GM23338 (cell line): ENCODE measurements around the gene NR2C2. TPM values are rescaled to one million over a fixed set of nuclear protein-coding genes. Genes with fewer than 3 reads are reported as not detected.
A peak's percentile ranks its signal among the peaks of the same experiment; 100 is the strongest.

Source experiments
- ATAC-seq: fragments of 200-7000 bp; cut with Tn5 transposase; 3 replicates; pipeline ENCODE4 v1.9.1; 2020
- DNase-seq: peaks from one replicate; pipeline ENCODE4 v3.0.0-alpha.2; 2015; ENCODE audit warnings: low spot score
- H2AFZ ChIP-seq: fragments of 200-600 bp; sonication (generic); 2 replicates; pipeline ENCODE4 v1.8.0; 2016; ENCODE audit warnings: antibody characterized with exemption, mild to moderate bottlenecking, moderate library complexity
- H3F3A ChIP-seq: fragments of 200-600 bp; sonication (generic); replicated peaks from 2 replicates; pipeline ENCODE4 v1.8.0; 2017; ENCODE audit warnings: antibody characterized with exemption, mixed run types, low read depth
- H3K27ac ChIP-seq: fragments of 200-600 bp; sonication (generic); 2 replicates; pipeline ENCODE4 v1.6.1; 2016; ENCODE audit warnings: low read depth
- H3K27me3 ChIP-seq: fragments of 200-600 bp; sonication (generic); 2 replicates; pipeline ENCODE4 v1.8.0; 2016; ENCODE audit warnings: mild to moderate bottlenecking, mixed run types, moderate library complexity; ENCODE audit not compliant: insufficient read depth
- H3K36me3 ChIP-seq: fragments of 200-600 bp; sonication (generic); 2 replicates; pipeline ENCODE4 v1.8.0; 2016; ENCODE audit warnings: mild to moderate bottlenecking; ENCODE audit not compliant: insufficient read depth
- H3K4me1 ChIP-seq: fragments of 200-600 bp; sonication (generic); 2 replicates; pipeline ENCODE4 v1.8.0; 2016; ENCODE audit warnings: mild to moderate bottlenecking, moderate library complexity; ENCODE audit not compliant: insufficient read depth
- H3K4me2 ChIP-seq: fragments of 200-600 bp; sonication (generic); 2 replicates; pipeline ENCODE4 v1.7.1; 2017; ENCODE audit warnings: mixed run types
- H3K4me3 ChIP-seq: fragments of 200-600 bp; sonication (generic); 2 replicates; pipeline ENCODE4 v1.6.1; 2016; ENCODE audit warnings: mixed run types
- H3K79me2 ChIP-seq: fragments of 200-600 bp; sonication (generic); replicated peaks from 2 replicates; pipeline ENCODE4 v1.8.0; 2017; ENCODE audit warnings: mild to moderate bottlenecking; ENCODE audit not compliant: insufficient read depth
- H3K9me2 ChIP-seq: fragments of 200-600 bp; sonication (generic); 2 replicates; pipeline ENCODE4 v1.8.0; 2017; ENCODE audit not compliant: insufficient read depth
- H4K20me1 ChIP-seq: fragments of 200-600 bp; sonication (generic); replicated peaks from 2 replicates; pipeline ENCODE4 v1.8.0; 2017; ENCODE audit warnings: mild to moderate bottlenecking; ENCODE audit not compliant: insufficient read depth
- H3K27ac Mint-ChIP-seq: 2 replicates; pipeline ENCODE4 v1.8.0; 2020; ENCODE audit warnings: inconsistent platforms, mild to moderate bottlenecking, moderate library complexity, mixed read lengths
- H3K27me3 Mint-ChIP-seq: 3 replicates; pipeline ENCODE4 v1.8.0; 2022; ENCODE audit warnings: low read depth, mild to moderate bottlenecking, moderate library complexity, mixed read lengths, inconsistent platforms; ENCODE audit not compliant: insufficient read depth, poor library complexity
- H3K36me3 Mint-ChIP-seq: 3 replicates; pipeline ENCODE4 v1.8.0; 2021; ENCODE audit warnings: low read depth, mild to moderate bottlenecking, inconsistent platforms, moderate library complexity, mixed read lengths
- H3K4me1 Mint-ChIP-seq: 3 replicates; pipeline ENCODE4 v1.8.0; 2020; ENCODE audit warnings: mild to moderate bottlenecking, inconsistent platforms, mixed read lengths
- H3K4me3 Mint-ChIP-seq: 3 replicates; pipeline ENCODE4 v1.8.0; 2021; ENCODE audit warnings: moderate library complexity, mild to moderate bottlenecking, inconsistent platforms, mixed read lengths
- H3K9me3 Mint-ChIP-seq: 3 replicates; pipeline ENCODE4 v1.8.0; 2020; ENCODE audit warnings: moderate library complexity, mild to moderate bottlenecking, inconsistent platforms, mixed read lengths
- CREB1 ChIP-seq: fragments of 250-450 bp; sonication (Bioruptor Pico); IDR thresholded peaks from 2 replicates; pipeline ENCODE4 v1.5.0; 2020; ENCODE audit warnings: low read depth, mild to moderate bottlenecking, moderate library complexity
- CTCF ChIP-seq, 2 experiments: fragments of 200-600 bp in 1 of 2; sonication (generic) in 1 of 2; conservative IDR thresholded peaks; 2 replicates each; pipeline versions ENCODE4 v1.5.1 to v1.6.1; 2016 to 2017; ENCODE audit warnings: antibody characterized with exemption in 2 of 2, low read depth in 2 of 2, mild to moderate bottlenecking in 2 of 2, moderate library complexity in 1 of 2
- JUNB ChIP-seq: IDR thresholded peaks from one replicate; pipeline ENCODE4 v1.6.1; 2016; ENCODE audit warnings: antibody characterized with exemption; ENCODE audit not compliant: unreplicated experiment
- NANOG ChIP-seq: IDR thresholded peaks from 2 replicates; pipeline ENCODE4 v1.6.1; 2016; ENCODE audit warnings: antibody characterized with exemption, borderline replicate concordance
- STAT1 ChIP-seq: IDR thresholded peaks from one replicate; pipeline ENCODE4 v1.6.1; 2016; ENCODE audit warnings: antibody characterized with exemption; ENCODE audit not compliant: unreplicated experiment
- ZNF114 ChIP-seq: fragments of 250-450 bp; sonication (Bioruptor Pico); IDR thresholded peaks from 2 replicates; pipeline ENCODE4 v1.5.0; 2020; ENCODE audit warnings: mild to moderate bottlenecking, moderate library complexity
- ZNF331 ChIP-seq: fragments of 250-450 bp; sonication (Bioruptor Pico); IDR thresholded peaks from 2 replicates; pipeline ENCODE4 v1.5.0; 2020; ENCODE audit warnings: low read depth, mild to moderate bottlenecking, moderate library complexity
- polyA plus RNA-seq: library from polyadenylated mRNA; unstranded; fragments of >200 nt; fragmentation: Nextera tagmentation; extraction: Ambion mirVana; gene quantifications from 2 replicates; pipeline ENCODE4 v1.2.1, GENCODE V29; 2016
- total RNA-seq: library from RNA; depleted of rRNA; stranded (reverse); fragments of >200 nt; shearing (Covaris generic); gene quantifications from 2 replicates; pipeline ENCODE4 v1.2.3, GENCODE V29; 2014
- TF ChIP-seq, protein P1 (sequence below): IDR thresholded peaks from one replicate; pipeline ENCODE4 v1.6.1; 2018; ENCODE audit warnings: antibody characterized with exemption; ENCODE audit not compliant: unreplicated experiment
- TF ChIP-seq, protein P2 (sequence below): fragments of 250-450 bp; sonication (Bioruptor Pico); IDR thresholded peaks from 2 replicates; pipeline ENCODE4 v1.5.0; 2020; ENCODE audit warnings: mild to moderate bottlenecking, moderate library complexity

NR2C2 gene
- total and polyA plus RNA-seq, 2 experiments from 2014 or later: 12.0 to 57.2 TPM

GRCh38 chr3:14906355-14906971 is 40.9 kb upstream of the NR2C2 start (continued):
- TF ChIP-seq, protein P1, sequence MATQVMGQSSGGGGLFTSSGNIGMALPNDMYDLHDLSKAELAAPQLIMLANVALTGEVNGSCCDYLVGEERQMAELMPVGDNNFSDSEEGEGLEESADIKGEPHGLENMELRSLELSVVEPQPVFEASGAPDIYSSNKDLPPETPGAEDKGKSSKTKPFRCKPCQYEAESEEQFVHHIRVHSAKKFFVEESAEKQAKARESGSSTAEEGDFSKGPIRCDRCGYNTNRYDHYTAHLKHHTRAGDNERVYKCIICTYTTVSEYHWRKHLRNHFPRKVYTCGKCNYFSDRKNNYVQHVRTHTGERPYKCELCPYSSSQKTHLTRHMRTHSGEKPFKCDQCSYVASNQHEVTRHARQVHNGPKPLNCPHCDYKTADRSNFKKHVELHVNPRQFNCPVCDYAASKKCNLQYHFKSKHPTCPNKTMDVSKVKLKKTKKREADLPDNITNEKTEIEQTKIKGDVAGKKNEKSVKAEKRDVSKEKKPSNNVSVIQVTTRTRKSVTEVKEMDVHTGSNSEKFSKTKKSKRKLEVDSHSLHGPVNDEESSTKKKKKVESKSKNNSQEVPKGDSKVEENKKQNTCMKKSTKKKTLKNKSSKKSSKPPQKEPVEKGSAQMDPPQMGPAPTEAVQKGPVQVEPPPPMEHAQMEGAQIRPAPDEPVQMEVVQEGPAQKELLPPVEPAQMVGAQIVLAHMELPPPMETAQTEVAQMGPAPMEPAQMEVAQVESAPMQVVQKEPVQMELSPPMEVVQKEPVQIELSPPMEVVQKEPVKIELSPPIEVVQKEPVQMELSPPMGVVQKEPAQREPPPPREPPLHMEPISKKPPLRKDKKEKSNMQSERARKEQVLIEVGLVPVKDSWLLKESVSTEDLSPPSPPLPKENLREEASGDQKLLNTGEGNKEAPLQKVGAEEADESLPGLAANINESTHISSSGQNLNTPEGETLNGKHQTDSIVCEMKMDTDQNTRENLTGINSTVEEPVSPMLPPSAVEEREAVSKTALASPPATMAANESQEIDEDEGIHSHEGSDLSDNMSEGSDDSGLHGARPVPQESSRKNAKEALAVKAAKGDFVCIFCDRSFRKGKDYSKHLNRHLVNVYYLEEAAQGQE: no peak

DNA sequence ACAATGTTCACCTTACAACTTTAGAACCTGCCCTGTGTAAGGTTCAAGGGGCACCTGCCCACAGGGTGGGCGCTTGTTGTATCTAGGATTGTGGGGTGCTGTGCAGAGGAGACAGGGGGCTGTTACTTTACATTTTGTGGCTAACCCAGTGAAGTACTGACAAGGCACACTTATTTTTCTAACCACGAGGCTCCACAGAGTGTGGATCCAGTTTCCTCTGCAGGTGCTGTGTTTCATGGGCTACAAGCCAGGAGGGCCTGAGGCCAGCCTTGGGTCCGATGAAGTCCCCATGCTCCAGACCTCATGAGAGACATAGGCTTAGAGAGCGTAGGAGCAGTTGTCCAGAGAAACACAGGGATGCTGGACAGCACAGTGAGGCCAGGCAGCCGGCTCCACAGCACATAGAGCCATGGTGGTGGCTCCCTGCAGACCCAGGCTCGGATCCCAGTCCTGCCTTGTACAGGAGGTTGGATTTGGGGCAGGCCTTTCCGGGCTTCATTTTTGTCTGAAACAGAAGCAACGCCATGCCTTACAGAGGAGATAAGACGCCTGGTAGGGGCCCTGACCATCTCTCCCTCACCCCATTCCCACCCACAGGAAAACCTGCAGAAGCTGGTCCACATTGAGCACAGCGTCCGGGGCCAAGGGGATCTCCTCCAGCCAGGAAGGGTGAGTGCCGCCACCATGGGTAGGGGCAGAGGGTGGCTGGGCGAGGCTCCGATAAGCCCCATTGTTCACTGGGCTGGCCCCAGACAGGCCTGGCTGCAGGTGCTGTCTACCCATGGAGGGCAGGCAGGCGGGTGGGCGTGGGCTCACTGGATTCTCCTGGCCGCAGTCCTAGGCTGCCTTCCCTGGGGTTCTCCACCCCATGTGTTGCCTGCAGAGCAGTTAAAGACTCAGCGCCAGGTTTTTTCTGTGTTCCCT is 40.1 kb upstream of the NR2C2 start:
- no peak overlapping the region for H3K4me3 Mint-ChIP-seq
- peak; percentile 67 for ATAC-seq

More for the DNA sequence above, 40.1 kb upstream of the NR2C2 start:
- no peaks in the 10 kb centered on the region for H3K27me3 ChIP-seq
- H3K4me1 Mint-ChIP-seq: no peaks in the 10 kb centered on the region
- no peaks in the 10 kb centered on the region for H4K20me1 ChIP-seq
- TF ChIP-seq STAT1 (no peak), ZNF114 (CRISPR knock-in tag) (no peak), CTCF (conservative IDR thresholded peaks at IDR 0.05; ENCODE audit: low read depth in 2 of 2) (no peak), JUNB (no peak), NANOG (no peak), CREB1 (CRISPR knock-in tag) (no peak), ZNF331 (CRISPR knock-in tag) (no peak)
- TF ChIP-seq, protein P2, sequence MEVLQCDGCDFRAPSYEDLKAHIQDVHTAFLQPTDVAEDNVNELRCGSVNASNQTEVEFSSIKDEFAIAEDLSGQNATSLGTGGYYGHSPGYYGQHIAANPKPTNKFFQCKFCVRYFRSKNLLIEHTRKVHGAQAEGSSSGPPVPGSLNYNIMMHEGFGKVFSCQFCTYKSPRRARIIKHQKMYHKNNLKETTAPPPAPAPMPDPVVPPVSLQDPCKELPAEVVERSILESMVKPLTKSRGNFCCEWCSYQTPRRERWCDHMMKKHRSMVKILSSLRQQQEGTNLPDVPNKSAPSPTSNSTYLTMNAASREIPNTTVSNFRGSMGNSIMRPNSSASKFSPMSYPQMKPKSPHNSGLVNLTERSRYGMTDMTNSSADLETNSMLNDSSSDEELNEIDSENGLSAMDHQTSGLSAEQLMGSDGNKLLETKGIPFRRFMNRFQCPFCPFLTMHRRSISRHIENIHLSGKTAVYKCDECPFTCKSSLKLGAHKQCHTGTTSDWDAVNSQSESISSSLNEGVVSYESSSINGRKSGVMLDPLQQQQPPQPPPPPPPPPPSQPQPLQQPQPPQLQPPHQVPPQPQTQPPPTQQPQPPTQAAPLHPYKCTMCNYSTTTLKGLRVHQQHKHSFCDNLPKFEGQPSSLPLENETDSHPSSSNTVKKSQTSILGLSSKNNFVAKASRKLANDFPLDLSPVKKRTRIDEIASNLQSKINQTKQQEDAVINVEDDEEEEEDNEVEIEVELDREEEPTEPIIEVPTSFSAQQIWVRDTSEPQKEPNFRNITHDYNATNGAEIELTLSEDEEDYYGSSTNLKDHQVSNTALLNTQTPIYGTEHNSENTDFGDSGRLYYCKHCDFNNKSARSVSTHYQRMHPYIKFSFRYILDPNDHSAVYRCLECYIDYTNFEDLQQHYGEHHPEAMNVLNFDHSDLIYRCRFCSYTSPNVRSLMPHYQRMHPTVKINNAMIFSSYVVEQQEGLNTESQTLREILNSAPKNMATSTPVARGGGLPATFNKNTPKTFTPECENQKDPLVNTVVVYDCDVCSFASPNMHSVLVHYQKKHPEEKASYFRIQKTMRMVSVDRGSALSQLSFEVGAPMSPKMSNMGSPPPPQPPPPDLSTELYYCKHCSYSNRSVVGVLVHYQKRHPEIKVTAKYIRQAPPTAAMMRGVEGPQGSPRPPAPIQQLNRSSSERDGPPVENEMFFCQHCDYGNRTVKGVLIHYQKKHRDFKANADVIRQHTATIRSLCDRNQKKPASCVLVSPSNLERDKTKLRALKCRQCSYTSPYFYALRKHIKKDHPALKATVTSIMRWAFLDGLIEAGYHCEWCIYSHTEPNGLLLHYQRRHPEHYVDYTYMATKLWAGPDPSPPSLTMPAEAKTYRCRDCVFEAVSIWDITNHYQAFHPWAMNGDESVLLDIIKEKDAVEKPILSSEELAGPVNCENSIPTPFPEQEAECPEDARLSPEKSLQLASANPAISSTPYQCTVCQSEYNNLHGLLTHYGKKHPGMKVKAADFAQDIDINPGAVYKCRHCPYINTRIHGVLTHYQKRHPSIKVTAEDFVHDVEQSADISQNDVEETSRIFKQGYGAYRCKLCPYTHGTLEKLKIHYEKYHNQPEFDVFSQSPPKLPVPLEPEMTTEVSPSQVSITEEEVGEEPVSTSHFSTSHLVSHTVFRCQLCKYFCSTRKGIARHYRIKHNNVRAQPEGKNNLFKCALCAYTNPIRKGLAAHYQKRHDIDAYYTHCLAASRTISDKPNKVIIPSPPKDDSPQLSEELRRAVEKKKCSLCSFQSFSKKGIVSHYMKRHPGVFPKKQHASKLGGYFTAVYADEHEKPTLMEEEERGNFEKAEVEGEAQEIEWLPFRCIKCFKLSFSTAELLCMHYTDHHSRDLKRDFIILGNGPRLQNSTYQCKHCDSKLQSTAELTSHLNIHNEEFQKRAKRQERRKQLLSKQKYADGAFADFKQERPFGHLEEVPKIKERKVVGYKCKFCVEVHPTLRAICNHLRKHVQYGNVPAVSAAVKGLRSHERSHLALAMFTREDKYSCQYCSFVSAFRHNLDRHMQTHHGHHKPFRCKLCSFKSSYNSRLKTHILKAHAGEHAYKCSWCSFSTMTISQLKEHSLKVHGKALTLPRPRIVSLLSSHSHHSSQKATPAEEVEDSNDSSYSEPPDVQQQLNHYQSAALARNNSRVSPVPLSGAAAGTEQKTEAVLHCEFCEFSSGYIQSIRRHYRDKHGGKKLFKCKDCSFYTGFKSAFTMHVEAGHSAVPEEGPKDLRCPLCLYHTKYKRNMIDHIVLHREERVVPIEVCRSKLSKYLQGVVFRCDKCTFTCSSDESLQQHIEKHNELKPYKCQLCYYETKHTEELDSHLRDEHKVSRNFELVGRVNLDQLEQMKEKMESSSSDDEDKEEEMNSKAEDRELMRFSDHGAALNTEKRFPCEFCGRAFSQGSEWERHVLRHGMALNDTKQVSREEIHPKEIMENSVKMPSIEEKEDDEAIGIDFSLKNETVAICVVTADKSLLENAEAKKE (CRISPR knock-in tag): no peak
- H3K9me2 ChIP-seq: no peaks in the 10 kb centered on the region
- H3K4me2 ChIP-seq: no peak overlapping the region
- H3K36me3 Mint-ChIP-seq: peaks cover 15% of the 10 kb centered on the region
- H3K4me3 ChIP-seq: no peak overlapping the region
- no peaks in the 10 kb centered on the region for H3K79me2 ChIP-seq
- H3F3A ChIP-seq: no peaks in the 10 kb centered on the region
- no peak overlapping the region for H2AFZ ChIP-seq
- H3K27ac Mint-ChIP-seq: no peak overlapping the region
- H3K9me3 Mint-ChIP-seq: peaks cover 7% of the 10 kb centered on the region; the same call in 2 of the 3 replicates
- no peak for DNase-seq
- H3K27me3 Mint-ChIP-seq: no peaks in the 10 kb centered on the region
- H3K36me3 ChIP-seq: no peaks in the 10 kb centered on the region
- no peak overlapping the region for H3K27ac ChIP-seq
- H3K4me1 ChIP-seq: no peaks in the 10 kb centered on the region
